ENCODE measurements around the gene CRYZ. TPM values are rescaled to one million over a fixed set of nuclear protein-coding genes. Genes with fewer than 3 reads are reported as not detected.

Gene CRYZ
- total and polyA plus RNA-seq, 10 of the 15 experiments (the other 5 are each of a cell fraction or from before 2014, with no cell fraction given) = 53.4 to 194 (median 79.8) TPM

GRCh38 chr1:74772945-74773344, 40.1 kb upstream of the CRYZ start:
- H3K9ac ChIP-seq (ENCODE audit: control insufficient read depth, insufficient read depth, low read length) = no peak overlapping the region
- RAD21 ChIA-PET (ENCODE audit: unreplicated experiment) = no interaction called here
- POLR2A ChIA-PET = no interaction called here
- H3K79me2 ChIP-seq (ENCODE audit: control insufficient read depth, insufficient read depth, low read length) = no peaks in the 10 kb centered on the region
- intact Hi-C loops (cut with micrococcal nuclease; ENCODE audit: unreplicated experiment) = loop anchor here (1.0 to 10.0 kb wide), 4 partner anchors 162 to 430 kb away; no protein-coding TSS in a partner anchor
- no peak overlapping the region for H2AFZ ChIP-seq (ENCODE audit: control insufficient read depth, low read depth, low read length)
- DNase-seq (ENCODE audit: low read depth, low spot score) (no peak), FAIRE-seq (no peak), ATAC-seq (no peak)
- BruUV-seq (replicated peaks) = no TSS peak
- no peaks in the 10 kb centered on the region; a peak in 1 of 4 replicates for H3K27me3 ChIP-seq (replicated peaks in 1 of 2; ENCODE audit: control insufficient read depth in 2 of 2, insufficient read depth in 2 of 2, low read length in 1 of 2)
- CTCF ChIA-PET = interaction anchor here (1.1 to 4.8 kb wide), 5 partner anchors 10 to 430 kb away, joined by 3 to 44 read pairs (median 3); no protein-coding TSS in a partner anchor
- H3K4me3 ChIP-seq = no peak overlapping the region
- no peaks in the 10 kb centered on the region for H3K9me3 ChIP-seq (replicated peaks; ENCODE audit: control insufficient read depth, insufficient read depth, low read length)
- no peak overlapping the region for H3K4me2 ChIP-seq (ENCODE audit: control insufficient read depth, insufficient read depth)
- in situ Hi-C loops (cut with MboI) = no loop called here
- SMC1A ChIA-PET (ENCODE audit: uncharacterized antibody, unreplicated experiment) = interaction anchor here (0.9 to 1.4 kb wide), 2 partner anchors 13 to 430 kb away, joined by 3 read pairs; no protein-coding TSS in a partner anchor
- 0% methylated on average over 1 of the region's 1 CpG for WGBS (ENCODE audit: insufficient coverage, insufficient replicate concordance, low lambda C conversion rate, missing lambda C conversion rate)
- H3K36me3 ChIP-seq (ENCODE audit: control insufficient read depth in 2 of 2, insufficient read depth in 2 of 2, low read length in 1 of 2) = no peaks in the 10 kb centered on the region
- no peaks in the 10 kb centered on the region for H4K20me1 ChIP-seq (ENCODE audit: control insufficient read depth, insufficient read depth)
- no peaks in the 10 kb centered on the region for H3K4me1 ChIP-seq (ENCODE audit: control insufficient read depth, insufficient read depth, low read length)
- TF ChIP-seq CREB1 (IDR thresholded peaks at IDR 0.05; ENCODE audit: low read depth) (no peak), PRDM15 (CRISPR knock-in tag; IDR thresholded peaks at IDR 0.05) (no peak)
- no peak overlapping the region for H3K27ac ChIP-seq (ENCODE audit: control insufficient read depth, insufficient read depth)

Measured in GM12878 (cell line).